Progenitor cell of endocrine pancreas (in vitro differentiated cells): ENCODE results near the gene MLH3. TPM values are rescaled to one million over a fixed set of nuclear protein-coding genes. Genes with fewer than 3 reads are reported as not detected.
"Not testable (repeated sequence)": the region's sequence is repeated elsewhere in the genome, so short reads cannot be mapped to it uniquely, and the experiment has no call there.

Experiments
- DNase-seq: peaks from one replicate; pipeline ENCODE4 v3.0.0; 2021; ENCODE audit warnings: low spot score; ENCODE audit not compliant: unreplicated experiment
- H3K27ac Mint-ChIP-seq: 2 replicates; pipeline ENCODE4 v1.8.0; 2021; ENCODE audit warnings: mild to moderate bottlenecking, moderate library complexity, mixed read lengths
- H3K27me3 Mint-ChIP-seq: 2 replicates; pipeline ENCODE4 v1.8.0; 2021; ENCODE audit warnings: mixed read lengths
- H3K36me3 Mint-ChIP-seq: 2 replicates; pipeline ENCODE4 v1.8.0; 2022; ENCODE audit warnings: mixed read lengths; ENCODE audit not compliant: insufficient read depth
- H3K4me1 Mint-ChIP-seq: 2 replicates; pipeline ENCODE4 v1.8.0; 2021; ENCODE audit warnings: low read depth, mixed read lengths
- H3K4me3 Mint-ChIP-seq: 2 replicates; pipeline ENCODE4 v1.8.0; 2021; ENCODE audit warnings: low read depth, mild to moderate bottlenecking, moderate library complexity, mixed read lengths
- H3K9me3 Mint-ChIP-seq: 2 replicates; pipeline ENCODE4 v1.8.0; 2021; ENCODE audit warnings: low read depth, mixed read lengths
- CTCF ChIP-seq: fragments of 200-600 bp; sonication (generic); IDR thresholded peaks from one replicate; pipeline ENCODE4 v1.5.0; 2021; ENCODE audit warnings: antibody characterized with exemption, mild to moderate bottlenecking; ENCODE audit not compliant: unreplicated experiment
- total RNA-seq: library from RNA; stranded (reverse); gene quantifications from 2 replicates; pipeline ENCODE4 v1.2.1, GENCODE V29; 2021

Gene MLH3
- total RNA-seq, 1 donor from 2014 or later: 30.8 TPM

- H3K9me3 Mint-ChIP-seq: peaks cover 4% of the 10 kb centered on the region
- H3K4me1 Mint-ChIP-seq: peaks cover 17% of the 10 kb centered on the region
- TF ChIP-seq CTCF: no peak
- no peaks in the 10 kb centered on the region for H3K27me3 Mint-ChIP-seq
- no peak overlapping the region for H3K4me3 Mint-ChIP-seq
- no peak overlapping the region for H3K27ac Mint-ChIP-seq
- peaks cover 18% of the 10 kb centered on the region for H3K36me3 Mint-ChIP-seq
- no peak for DNase-seq
These were observed 45.9 kb downstream of the MLH3 start for GRCh38 chr14:75005357-75005756.

- no peaks in the 10 kb centered on the region for H3K27me3 Mint-ChIP-seq
- no peak for TF ChIP-seq CTCF
- H3K27ac Mint-ChIP-seq: peak overlapping the region; percentile 71
- peak overlapping the region; percentile 99 for H3K4me3 Mint-ChIP-seq
- H3K9me3 Mint-ChIP-seq: peaks cover 4% of the 10 kb centered on the region
- DNase-seq: no peak
- H3K36me3 Mint-ChIP-seq: peaks cover 15% of the 10 kb centered on the region
- peaks cover 17% of the 10 kb centered on the region for H3K4me1 Mint-ChIP-seq
These were observed 47.8 kb downstream of the MLH3 start for GRCh38 chr14:75003250-75004027.

- peak; percentile 30 for TF ChIP-seq CTCF
- H3K4me1 Mint-ChIP-seq: peaks cover 17% of the 10 kb centered on the region
- peak within 1 kb of the TSS; percentile 99 for H3K4me3 Mint-ChIP-seq
- peak within 1 kb of the TSS; percentile 71 for H3K27ac Mint-ChIP-seq
- peaks cover 14% of the 10 kb centered on the region for H3K36me3 Mint-ChIP-seq
- H3K27me3 Mint-ChIP-seq: no peaks in the 10 kb centered on the region
- peaks cover 4% of the 10 kb centered on the region for H3K9me3 Mint-ChIP-seq
- DNase-seq: peak; percentile 96
These were observed 48.6 kb downstream of the MLH3 start, which contains the start of gene EIF2B2 for GRCh38 chr14:75002392-75003249. EIF2B2 (plus strand) TSS chr14:75002921; CDS start chr14:75002991, 70 bp downstream.

DNA sequence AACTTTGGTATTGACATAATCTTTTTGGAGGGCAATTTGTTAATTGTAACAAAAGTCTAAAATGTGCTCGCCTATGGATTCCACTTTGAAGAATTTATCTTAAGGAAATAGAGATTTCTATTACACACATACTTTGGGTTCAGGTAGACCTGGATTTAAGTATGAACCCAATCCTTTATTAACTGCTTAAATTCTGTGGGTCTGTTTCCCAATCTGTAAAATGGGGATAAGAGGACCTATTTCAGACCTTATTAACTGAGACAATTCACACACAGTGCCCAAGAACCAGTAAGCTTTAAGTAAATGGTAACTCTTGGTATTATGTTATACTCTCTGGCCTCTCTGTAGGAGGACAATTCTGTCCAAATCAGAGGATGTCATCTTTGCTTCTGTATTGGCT lies 49.4 kb downstream of the MLH3 start:
- peak overlapping the region; percentile 99 for H3K4me3 Mint-ChIP-seq
- peaks cover 17% of the 10 kb centered on the region for H3K4me1 Mint-ChIP-seq
- TF ChIP-seq CTCF: no peak
- no peak for DNase-seq
- no peaks in the 10 kb centered on the region for H3K27me3 Mint-ChIP-seq
- peaks cover 9% of the 10 kb centered on the region for H3K36me3 Mint-ChIP-seq
- H3K27ac Mint-ChIP-seq: peak overlapping the region; percentile 71
- H3K9me3 Mint-ChIP-seq: peaks cover 4% of the 10 kb centered on the region

- no peak for TF ChIP-seq CTCF
- no peak overlapping the region for H3K27ac Mint-ChIP-seq
- peaks cover 17% of the 10 kb centered on the region for H3K4me1 Mint-ChIP-seq
- peaks cover 9% of the 10 kb centered on the region for H3K36me3 Mint-ChIP-seq
- H3K4me3 Mint-ChIP-seq: no peak overlapping the region
- H3K9me3 Mint-ChIP-seq: peaks cover 4% of the 10 kb centered on the region
- H3K27me3 Mint-ChIP-seq: no peaks in the 10 kb centered on the region
- no peak for DNase-seq
These were observed 50.0 kb downstream of the MLH3 start for GRCh38 chr14:75001261-75001660.

DNA sequence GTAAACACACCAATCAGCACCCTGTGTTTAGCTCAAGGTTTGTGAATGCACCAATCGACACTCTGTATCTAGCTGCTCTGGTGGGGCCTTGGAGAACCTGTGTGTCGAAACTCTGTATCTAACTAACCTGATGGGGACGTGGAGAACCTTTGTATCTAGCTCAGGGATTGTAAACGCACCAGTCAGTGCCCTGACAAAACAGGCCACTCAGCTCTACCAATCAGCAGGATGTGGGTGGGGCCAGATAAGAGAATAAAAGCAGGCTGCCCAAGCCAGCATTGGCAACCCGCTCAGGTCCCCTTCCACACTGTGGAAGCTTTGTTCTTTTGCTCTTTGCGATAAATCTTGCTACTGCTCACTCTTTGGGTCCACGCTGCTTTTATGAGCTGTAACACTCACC lies 55.5 kb downstream of the MLH3 start:
- H3K4me3 Mint-ChIP-seq, H3K27me3 Mint-ChIP-seq, H3K4me1 Mint-ChIP-seq, H3K36me3 Mint-ChIP-seq, H3K9me3 Mint-ChIP-seq, H3K27ac Mint-ChIP-seq, DNase-seq: not testable (repeated sequence)

DNA sequence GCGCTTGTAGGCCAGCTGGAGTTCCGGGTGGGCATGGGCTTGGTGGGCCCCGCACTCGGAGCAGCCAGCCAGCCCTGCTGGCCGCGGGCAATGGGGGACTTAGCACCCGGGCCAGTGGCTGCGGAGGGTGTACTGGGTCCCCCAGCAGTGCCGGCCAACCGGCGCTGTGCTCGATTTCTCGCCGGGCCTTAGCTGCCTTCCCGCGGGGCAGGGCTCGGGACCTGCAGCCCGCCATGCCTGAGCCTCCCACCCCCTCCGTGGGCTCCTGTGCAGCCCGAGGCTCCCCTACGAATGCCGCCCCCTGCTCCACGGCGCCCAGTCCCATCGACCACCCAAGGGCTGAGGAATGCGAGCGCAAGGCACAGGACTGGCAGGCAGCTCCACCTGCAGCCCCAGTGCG lies 57.1 kb downstream of the MLH3 start:
- H3K27ac Mint-ChIP-seq, H3K4me3 Mint-ChIP-seq, H3K4me1 Mint-ChIP-seq, H3K36me3 Mint-ChIP-seq, DNase-seq, H3K9me3 Mint-ChIP-seq, H3K27me3 Mint-ChIP-seq: not testable (repeated sequence)
